Epithelial cell of proximal tubule (primary cell): ENCODE data around the gene SPAG16. TPM values are rescaled to one million over a fixed set of nuclear protein-coding genes. Genes with fewer than 3 reads are reported as not detected.
"Not testable (repeated sequence)": the region's sequence is repeated elsewhere in the genome, so short reads cannot be mapped to it uniquely, and the experiment has no call there.

Experiments used
- DNase-seq: peaks from one replicate; pipeline ENCODE4 v3.0.0-alpha.2; 2011; ENCODE audit warnings: low read depth
- H3K4me3 ChIP-seq: 2 replicates; pipeline ENCODE4 v1.5.1; 2011; ENCODE audit warnings: low read depth, mild to moderate bottlenecking, low read length
- total RNA-seq: library from RNA; depleted of rRNA; stranded (reverse); fragments of >200 nt; gene quantifications from 2 replicates; pipeline ENCODE4 v1.2.3, GENCODE V29; 2015
- TF ChIP-seq, protein P1 (sequence below): conservative IDR thresholded peaks from 2 replicates; pipeline ENCODE4 v1.5.1; 2012; ENCODE audit warnings: low read depth, mild to moderate bottlenecking, low read length

Gene SPAG16
- total RNA-seq, 1 donor from 2014 or later, result 25.5 TPM

DNA sequence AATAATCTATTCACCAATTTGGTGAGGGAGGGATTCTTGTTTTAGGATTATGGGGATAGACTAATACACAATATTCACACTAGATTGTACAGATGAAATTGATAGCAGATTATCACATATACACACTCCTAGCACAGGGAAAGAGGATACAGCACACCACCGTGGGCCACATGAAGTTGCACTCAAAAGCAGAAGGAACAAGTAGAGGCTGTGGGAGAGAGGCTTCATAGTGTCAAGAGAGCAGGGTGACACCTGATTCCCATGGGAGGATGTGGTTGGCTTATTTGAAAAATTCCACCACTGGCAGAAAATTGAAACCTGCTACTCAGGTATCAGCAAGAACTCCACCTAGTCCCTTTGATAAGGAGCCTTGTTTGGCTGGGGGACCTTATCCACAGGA is 395.6 kb downstream of the SPAG16 start:
- DNase-seq, result no peak
- TF ChIP-seq, protein P1, sequence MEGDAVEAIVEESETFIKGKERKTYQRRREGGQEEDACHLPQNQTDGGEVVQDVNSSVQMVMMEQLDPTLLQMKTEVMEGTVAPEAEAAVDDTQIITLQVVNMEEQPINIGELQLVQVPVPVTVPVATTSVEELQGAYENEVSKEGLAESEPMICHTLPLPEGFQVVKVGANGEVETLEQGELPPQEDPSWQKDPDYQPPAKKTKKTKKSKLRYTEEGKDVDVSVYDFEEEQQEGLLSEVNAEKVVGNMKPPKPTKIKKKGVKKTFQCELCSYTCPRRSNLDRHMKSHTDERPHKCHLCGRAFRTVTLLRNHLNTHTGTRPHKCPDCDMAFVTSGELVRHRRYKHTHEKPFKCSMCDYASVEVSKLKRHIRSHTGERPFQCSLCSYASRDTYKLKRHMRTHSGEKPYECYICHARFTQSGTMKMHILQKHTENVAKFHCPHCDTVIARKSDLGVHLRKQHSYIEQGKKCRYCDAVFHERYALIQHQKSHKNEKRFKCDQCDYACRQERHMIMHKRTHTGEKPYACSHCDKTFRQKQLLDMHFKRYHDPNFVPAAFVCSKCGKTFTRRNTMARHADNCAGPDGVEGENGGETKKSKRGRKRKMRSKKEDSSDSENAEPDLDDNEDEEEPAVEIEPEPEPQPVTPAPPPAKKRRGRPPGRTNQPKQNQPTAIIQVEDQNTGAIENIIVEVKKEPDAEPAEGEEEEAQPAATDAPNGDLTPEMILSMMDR, result no peak
- no peak overlapping the region for H3K4me3 ChIP-seq

DNA sequence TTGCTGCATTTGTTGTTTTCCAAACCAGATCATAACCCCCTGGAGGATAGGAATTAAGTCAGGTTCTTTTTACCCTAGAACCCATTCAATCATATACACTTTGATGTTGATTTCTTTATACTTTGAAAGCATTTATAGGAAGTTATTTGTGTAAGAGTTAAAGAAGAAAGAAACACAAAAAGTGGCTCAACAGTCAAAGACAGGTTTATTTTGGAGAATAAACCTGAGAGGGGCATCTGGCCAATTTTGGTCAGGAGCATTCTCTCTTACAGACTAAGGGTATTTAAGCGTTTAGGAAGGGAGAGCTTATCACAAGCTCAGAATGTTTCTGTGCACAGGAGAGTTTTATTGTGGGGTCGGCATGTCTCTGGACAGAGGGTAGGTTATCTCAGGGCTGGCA is 398.0 kb downstream of the SPAG16 start:
- TF ChIP-seq, protein P1, result no peak
- DNase-seq, result no peak
- no peak overlapping the region for H3K4me3 ChIP-seq

DNA sequence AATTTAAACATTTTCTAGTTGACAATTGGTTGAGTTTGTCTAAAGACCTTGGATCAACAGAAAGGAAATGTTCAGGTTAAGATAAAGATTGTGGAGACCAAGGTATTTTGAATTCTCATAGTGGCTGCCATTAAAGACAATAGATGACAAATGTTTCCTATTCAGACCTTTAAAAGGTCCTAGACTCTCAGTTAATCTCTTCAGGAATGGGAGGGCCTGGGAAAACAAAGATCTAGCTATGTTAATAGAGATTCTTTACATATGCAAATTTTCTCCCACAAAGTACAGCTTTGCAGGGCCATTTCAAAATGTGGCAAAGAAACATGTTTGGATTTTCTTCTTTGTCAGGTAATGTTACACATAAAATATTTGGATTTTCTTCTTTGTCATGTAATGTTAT is 403.9 kb downstream of the SPAG16 start:
- TF ChIP-seq, protein P1, result no peak
- H3K4me3 ChIP-seq, result no peak overlapping the region
- DNase-seq, result no peak

DNA sequence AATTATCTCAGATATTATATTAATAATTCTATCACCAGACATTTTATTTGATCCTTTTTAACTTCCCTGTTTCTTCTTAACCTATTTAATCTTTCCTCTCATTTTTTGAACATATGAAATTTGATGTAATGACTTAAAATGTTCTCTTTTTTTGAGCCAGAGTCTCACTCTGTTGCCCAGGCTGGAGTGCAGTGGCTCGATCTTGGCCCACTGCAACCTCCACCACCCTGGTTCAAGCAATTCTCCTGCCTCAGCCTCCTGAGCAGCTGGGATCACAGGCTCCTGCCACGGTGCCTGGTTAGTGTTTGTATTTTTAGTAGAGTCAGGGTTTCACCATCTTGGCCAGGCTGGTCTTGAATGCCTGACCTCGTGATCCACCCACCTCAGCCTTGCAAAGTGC is 404.6 kb downstream of the SPAG16 start:
- not testable (repeated sequence) for H3K4me3 ChIP-seq, DNase-seq

DNA sequence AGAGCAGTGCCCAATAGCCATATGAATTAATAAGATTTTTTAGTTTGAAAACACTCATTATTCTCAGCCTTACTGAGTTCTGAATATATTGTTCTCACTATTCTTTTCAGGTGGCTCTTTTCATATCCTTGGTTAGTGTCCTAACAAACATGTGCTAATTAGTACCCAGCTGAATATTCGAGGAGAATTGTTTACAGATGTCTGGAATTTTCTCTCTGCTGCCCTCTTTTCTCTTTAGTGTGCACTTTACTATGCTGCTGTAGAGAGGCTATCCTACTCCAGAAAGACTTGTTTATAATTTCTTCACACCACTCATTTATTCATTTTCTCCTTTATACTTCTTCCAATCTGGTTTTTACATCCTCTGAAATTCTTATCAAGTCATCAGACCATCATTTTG is 405.3 kb downstream of the SPAG16 start:
- H3K4me3 ChIP-seq, result no peak overlapping the region
- TF ChIP-seq, protein P1, result no peak
- no peak for DNase-seq

DNA sequence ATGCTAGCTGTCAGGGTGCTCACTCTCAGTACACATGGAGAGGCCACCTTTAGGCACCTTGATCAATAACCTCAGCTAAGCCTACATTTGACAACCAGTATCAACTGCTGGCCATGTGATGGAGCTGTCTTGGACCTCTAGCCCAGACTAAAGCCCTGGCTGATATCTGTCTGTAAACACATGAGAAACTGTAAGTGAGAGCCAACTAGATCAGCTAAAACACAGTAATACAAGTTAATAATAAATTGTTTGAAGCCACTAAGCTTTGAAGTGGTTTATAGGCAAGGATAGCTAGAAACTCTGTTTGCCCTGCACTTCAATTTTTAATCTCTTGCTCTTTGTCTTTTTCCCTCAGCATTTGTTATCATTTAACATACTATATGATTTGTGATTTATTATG is 407.1 kb downstream of the SPAG16 start:
- TF ChIP-seq, protein P1, result no peak
- H3K4me3 ChIP-seq, result no peak overlapping the region
- DNase-seq, result no peak

DNA sequence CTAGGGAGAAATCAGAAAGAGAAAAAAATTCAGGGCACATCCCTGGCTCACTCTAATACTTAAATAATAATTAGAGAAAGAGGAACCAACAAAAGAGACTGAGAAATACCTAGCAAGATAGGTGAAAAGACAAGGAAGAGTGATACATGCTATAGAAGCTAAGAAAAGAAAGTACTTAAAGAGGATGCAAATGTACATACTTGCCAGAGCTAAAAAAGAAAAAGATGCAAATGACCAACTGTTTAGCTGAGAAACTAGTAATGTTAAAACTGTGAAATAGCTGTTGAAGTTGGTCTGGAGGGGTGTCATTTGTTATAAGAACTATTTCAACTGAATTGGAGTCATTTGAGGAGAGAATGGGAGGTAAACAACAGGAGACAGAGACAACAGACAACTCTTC is 412.2 kb downstream of the SPAG16 start:
- no peak overlapping the region for H3K4me3 ChIP-seq
- TF ChIP-seq, protein P1, result no peak
- no peak for DNase-seq

DNA sequence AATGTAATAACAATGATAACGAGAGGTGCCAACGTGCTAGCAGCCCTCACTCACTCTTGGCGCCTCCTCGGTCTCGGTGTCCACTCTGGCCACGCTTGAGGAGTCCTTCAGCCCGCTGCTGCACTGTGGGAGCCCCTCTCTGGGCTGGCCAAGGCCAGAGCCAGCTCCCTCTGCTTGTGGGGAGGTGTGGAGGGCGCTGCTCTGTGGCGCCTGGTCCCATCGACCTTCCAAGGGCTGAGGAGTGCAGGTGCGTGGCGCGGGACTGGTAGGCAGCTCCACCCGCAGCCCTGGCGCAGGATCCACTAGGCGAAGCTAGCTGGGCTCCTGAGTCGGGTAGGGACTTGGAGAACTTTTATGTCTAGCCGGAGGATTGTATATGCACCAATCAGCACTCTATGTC is 417.1 kb downstream of the SPAG16 start:
- H3K4me3 ChIP-seq, DNase-seq: not testable (repeated sequence)
